LoVo (cell line): ENCODE measurements around the gene TSSC4.

ENCODE experiments used
- DNase-seq: peaks from one replicate; pipeline ENCODE4 v3.0.0-alpha.2; 2016; ENCODE audit warnings: low spot score

The TSSC4 gene

GRCh38 chr11:2450321-2451041 lies 49.9 kb downstream of the TSSC4 start:
- no peak for DNase-seq

- no peak for DNase-seq
Observed at GRCh38 chr11:2451336-2451735, 50.8 kb downstream of the TSSC4 start.

GRCh38 chr11:2451916-2452315 lies 51.4 kb downstream of the TSSC4 start:
- no peak for DNase-seq

- no peak for DNase-seq
Observed at GRCh38 chr11:2452321-2453012, 51.9 kb downstream of the TSSC4 start.

- DNase-seq = no peak
Observed at GRCh38 chr11:2453436-2453835, 52.9 kb downstream of the TSSC4 start.
